ENCODE data around the gene SLC33A1. TPM values are rescaled to one million over a fixed set of nuclear protein-coding genes. Genes with fewer than 3 reads are reported as not detected.
A peak's percentile ranks its signal among the peaks of the same experiment; 100 is the strongest.
"Not testable (repeated sequence)": the region's sequence is repeated elsewhere in the genome, so short reads cannot be mapped to it uniquely, and the experiment has no call there.

SLC33A1 gene
- total RNA-seq, 3 donors from 2014 or later: 14.8 to 19.7 (median 14.9) TPM

- Mint-ChIP-seq H3K27me3 (ENCODE audit: low read depth) (no peaks in the 10 kb centered on the region), H3K36me3 (ENCODE audit: insufficient read depth) (no peaks in the 10 kb centered on the region), H3K9me3 (no peaks in the 10 kb centered on the region), H3K4me1 (ENCODE audit: low read depth) (peaks cover 30% of the 10 kb centered on the region), H3K4me3 (peak overlapping the region; percentile 98)
- DNase-seq: no peak
- ATAC-seq: no peak
Measured at GRCh38 chr3:155871746-155872158, 17.5 kb upstream of the SLC33A1 start.

DNA sequence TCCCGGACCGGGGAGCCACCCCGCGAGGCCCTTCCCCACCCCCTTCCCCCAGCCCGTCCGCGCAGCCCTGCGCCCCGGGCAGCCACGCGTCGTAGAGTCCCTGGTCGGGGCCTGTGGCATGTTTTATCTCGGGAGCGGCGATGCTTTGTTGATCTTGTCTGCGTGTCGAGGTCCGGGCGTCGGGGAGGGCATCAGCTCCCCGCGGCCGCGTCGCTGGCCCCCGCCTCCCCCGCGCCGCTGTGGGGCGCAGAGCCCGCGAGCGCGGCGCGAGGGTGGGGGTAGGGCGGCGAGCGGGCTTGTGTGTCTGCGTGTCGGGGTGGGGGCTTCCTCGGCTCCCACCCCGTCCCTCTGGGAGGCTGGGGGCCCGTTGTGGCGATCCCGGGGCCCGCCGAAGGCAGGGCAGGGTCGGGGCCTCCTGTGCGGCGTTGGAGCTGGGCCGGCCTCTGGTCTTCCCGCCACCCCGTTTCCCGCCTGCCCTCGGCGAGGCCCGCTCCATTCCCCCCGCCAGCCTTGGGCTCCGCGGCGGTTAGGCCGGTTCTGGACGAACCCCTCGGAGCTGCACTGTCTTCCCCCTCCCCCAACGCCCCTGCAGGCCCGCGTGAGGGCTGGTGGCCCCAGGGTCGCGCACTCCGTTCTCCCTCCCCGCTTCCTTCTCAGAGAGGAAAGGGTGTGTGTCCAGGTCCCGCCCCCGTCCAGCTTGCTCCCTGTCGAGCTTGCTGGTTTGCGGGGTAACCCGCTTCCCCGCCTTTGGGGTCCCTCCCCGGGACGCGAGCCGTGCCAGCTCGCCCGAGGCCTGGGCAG is 16.9 kb upstream of the SLC33A1 start:
- Mint-ChIP-seq H3K36me3 (ENCODE audit: insufficient read depth) (no peaks in the 10 kb centered on the region), H3K4me1 (ENCODE audit: low read depth) (peaks cover 28% of the 10 kb centered on the region), H3K27me3 (ENCODE audit: low read depth) (no peaks in the 10 kb centered on the region), H3K4me3 (peak overlapping the region; percentile 98), H3K9me3 (no peaks in the 10 kb centered on the region)
- ATAC-seq (peak; percentile 28 to 29), DNase-seq (peak; percentile 24)

DNA sequence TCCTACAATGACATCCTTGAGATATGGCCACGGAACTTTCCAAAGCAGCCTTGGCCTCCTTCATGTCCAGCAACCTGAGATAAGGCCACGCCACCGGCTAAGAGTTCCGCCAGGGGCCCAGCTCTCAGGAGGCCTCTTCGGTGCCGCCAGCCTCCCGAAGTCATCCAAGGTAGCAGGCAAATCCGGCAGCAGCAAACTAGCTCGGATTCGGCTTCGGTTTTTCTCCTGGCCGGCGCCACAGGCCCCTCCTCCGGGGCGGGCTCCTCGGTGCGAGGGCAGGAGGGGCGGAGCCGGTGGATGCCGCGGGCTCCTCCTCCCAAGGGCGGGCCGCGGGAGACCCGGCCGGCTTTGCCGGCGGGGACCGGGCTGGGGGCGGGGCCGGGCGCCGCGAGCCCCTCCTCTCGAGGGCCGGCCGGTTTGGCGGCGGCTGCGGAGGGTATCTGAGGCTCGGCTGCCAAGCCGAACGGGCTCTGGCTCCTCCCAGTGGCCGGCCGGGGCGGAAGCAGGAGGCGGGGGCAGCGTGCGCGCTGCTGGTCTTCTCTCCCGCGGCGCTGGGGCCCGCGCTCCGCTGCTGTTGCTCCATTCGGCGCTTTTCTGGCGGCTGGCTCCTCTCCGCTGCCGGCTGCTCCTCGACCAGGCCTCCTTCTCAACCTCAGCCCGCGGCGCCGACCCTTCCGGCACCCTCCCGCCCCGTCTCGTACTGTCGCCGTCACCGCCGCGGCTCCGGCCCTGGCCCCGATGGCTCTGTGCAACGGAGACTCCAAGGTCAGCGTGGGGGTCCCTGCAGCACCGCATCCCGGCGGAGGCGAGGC is 16.1 kb upstream of the SLC33A1 start, which contains the start of gene GMPS:
TSS of gene GMPS (plus strand) at position 518 of the 812 bp plus-strand sequence. CDS start at position 739, 221 bp downstream.
- Mint-ChIP-seq H3K4me1 (ENCODE audit: low read depth) (peaks cover 21% of the 10 kb centered on the region), H3K9me3 (no peaks in the 10 kb centered on the region), H3K4me3 (peak within 1 kb of the TSS; percentile 98), H3K36me3 (ENCODE audit: insufficient read depth) (no peaks in the 10 kb centered on the region), H3K27me3 (ENCODE audit: low read depth) (no peaks in the 10 kb centered on the region)
- DNase-seq: peak; percentile 95
- peak; percentile 93 to 94 for ATAC-seq

DNA sequence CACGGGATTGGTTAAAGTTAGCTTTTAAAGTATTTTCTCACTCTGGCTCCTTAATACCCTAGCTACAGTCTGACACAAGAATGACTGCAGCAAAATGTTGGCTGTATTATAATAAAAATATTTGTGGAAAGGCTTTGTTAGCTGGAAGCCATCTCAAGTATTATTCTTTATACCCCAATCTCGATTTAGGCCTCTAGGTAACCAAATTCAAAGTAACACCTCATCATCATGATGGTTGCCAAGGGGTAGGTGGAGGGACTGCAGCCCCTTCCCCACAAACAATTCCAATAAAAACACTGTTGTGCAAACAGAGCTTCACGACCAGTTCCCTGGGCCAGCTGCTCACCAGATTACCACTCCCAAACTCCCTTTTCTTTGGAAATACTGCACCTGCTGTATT is 15.5 kb upstream of the SLC33A1 start:
- H3K4me3 Mint-ChIP-seq: peak overlapping the region; percentile 88
- no peaks in the 10 kb centered on the region for H3K27me3 Mint-ChIP-seq (ENCODE audit: low read depth)
- peaks cover 19% of the 10 kb centered on the region for H3K4me1 Mint-ChIP-seq (ENCODE audit: low read depth)
- no peaks in the 10 kb centered on the region for H3K36me3 Mint-ChIP-seq (ENCODE audit: insufficient read depth)
- no peak for ATAC-seq
- no peak for DNase-seq
- no peaks in the 10 kb centered on the region for H3K9me3 Mint-ChIP-seq

- H3K4me3 Mint-ChIP-seq: no peak overlapping the region
- no peak for DNase-seq
- H3K27me3 Mint-ChIP-seq (ENCODE audit: low read depth): no peaks in the 10 kb centered on the region
- no peaks in the 10 kb centered on the region for H3K9me3 Mint-ChIP-seq
- peaks cover 20% of the 10 kb centered on the region for H3K4me1 Mint-ChIP-seq (ENCODE audit: low read depth)
- no peaks in the 10 kb centered on the region for H3K36me3 Mint-ChIP-seq (ENCODE audit: insufficient read depth)
- ATAC-seq: no peak
Measured at GRCh38 chr3:155863072-155863784, 9.0 kb upstream of the SLC33A1 start.

DNA sequence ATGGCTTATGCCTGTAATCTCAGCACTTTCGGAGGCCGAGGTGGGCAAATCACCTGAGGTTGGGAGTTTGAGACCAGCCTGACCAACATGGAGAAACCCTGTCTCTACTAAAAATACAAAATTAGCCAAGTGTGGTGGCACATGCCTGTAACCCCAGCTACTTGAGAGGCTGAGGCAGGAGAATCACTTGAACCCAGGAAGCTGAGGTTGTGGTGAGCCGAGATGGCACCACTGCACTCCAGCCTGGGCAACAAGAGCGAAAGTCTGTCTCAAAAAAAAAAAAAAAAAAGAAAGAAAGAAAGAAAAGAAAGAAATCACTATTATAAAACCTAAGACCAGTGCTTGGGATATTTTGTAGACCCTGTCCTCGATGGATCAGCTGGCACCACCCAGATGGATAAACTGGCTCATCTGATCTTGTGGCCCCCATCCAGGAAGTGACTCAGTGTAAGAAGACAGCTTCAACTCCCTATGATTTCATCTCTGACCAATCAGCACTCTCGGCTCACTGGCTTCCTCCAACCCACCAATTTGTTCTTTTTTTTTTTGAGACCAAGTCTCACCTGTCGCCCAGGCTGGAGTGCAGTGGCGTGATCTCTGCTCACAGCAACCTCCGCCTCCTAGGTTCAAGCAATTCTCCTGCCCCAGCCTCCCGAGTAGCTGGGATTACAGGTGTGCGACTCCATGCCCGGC is 8.2 kb upstream of the SLC33A1 start:
- ATAC-seq (peak; percentile 63 to 88), DNase-seq (peak; percentile 48)
- not testable (repeated sequence) for H3K36me3 Mint-ChIP-seq (ENCODE audit: insufficient read depth); H3K27me3 Mint-ChIP-seq (ENCODE audit: low read depth); H3K4me3 Mint-ChIP-seq; H3K9me3 Mint-ChIP-seq
- H3K4me1 Mint-ChIP-seq (ENCODE audit: low read depth): peaks cover 20% of the 10 kb centered on the region

DNA sequence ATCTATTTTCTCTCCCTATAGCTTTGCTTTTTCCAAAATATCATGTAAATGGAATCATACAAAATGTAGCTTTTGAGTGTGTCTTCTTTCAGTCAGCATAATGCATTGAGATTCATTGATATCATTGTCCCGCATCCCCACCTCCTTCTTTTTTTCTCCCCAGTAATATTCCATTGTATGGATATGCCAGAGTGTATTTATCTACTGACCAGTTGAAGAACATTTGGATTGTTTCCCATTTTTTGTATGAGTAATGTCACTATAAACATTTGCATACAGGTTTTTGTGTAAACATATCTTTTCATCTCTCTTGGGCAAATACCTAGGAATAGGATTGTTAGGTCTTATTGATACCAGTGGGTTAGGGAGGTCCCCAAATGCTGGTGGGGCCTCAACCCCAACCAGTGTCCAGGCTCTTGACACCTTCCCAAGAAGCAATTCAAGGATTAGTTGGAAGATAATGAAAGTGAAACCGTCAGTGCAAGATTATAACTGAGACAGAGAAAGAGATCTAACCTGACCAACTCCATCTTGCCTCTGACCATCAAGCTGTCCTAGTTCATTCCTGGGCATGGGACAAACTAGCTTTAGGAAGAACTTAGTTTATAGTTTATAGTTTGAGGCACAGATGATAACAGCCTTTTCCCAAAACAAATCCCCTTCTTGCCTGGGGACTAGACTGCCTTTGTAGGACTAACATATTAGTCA is 7.4 kb upstream of the SLC33A1 start:
- no peaks in the 10 kb centered on the region for H3K9me3 Mint-ChIP-seq
- no peaks in the 10 kb centered on the region for H3K36me3 Mint-ChIP-seq (ENCODE audit: insufficient read depth)
- H3K4me3 Mint-ChIP-seq: no peak overlapping the region
- ATAC-seq: no peak
- H3K27me3 Mint-ChIP-seq (ENCODE audit: low read depth): no peaks in the 10 kb centered on the region
- H3K4me1 Mint-ChIP-seq (ENCODE audit: low read depth): peaks cover 20% of the 10 kb centered on the region
- no peak for DNase-seq

- peaks cover 20% of the 10 kb centered on the region for H3K4me1 Mint-ChIP-seq (ENCODE audit: low read depth)
- ATAC-seq; H3K36me3 Mint-ChIP-seq (ENCODE audit: insufficient read depth); H3K4me3 Mint-ChIP-seq; H3K9me3 Mint-ChIP-seq; H3K27me3 Mint-ChIP-seq (ENCODE audit: low read depth); DNase-seq: not testable (repeated sequence)
Measured at GRCh38 chr3:155860424-155860823, 6.2 kb upstream of the SLC33A1 start.

DNA sequence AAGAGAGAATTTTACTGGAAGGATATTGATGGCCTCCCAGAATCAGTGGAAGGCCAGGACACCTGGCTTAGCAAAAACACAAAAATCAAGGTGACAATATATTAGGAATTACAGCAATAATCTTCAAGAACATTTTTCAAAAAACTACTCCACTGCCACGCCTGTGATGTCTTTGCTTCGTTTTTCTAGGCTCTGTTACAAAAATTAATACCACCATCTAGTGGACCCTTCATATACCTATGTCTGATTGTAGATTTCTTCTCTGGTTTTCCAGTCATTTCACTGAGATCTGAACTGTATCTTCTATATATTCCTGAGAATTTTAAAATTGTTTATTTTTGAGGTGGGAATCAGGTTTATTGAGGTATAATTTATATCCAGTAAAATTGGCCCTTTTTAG is 5.6 kb upstream of the SLC33A1 start:
- peaks cover 22% of the 10 kb centered on the region for H3K4me1 Mint-ChIP-seq (ENCODE audit: low read depth)
- no peak for ATAC-seq
- H3K4me3 Mint-ChIP-seq: no peak overlapping the region

GRCh38 chr3:155853214-155854140 is 750 bp downstream of the SLC33A1 start:
- ATAC-seq (peak; percentile 6 to 7), DNase-seq (peak; percentile 15)
- H3K27me3 Mint-ChIP-seq (ENCODE audit: low read depth): no peaks in the 10 kb centered on the region
- peak overlapping the region; percentile 97 for H3K4me3 Mint-ChIP-seq
- peaks cover 41% of the 10 kb centered on the region for H3K4me1 Mint-ChIP-seq (ENCODE audit: low read depth)
- H3K36me3 Mint-ChIP-seq (ENCODE audit: insufficient read depth): peaks cover 15% of the 10 kb centered on the region
- no peaks in the 10 kb centered on the region for H3K9me3 Mint-ChIP-seq

More for the DNA sequence above, 5.6 kb upstream of the SLC33A1 start:
- Mint-ChIP-seq H3K36me3 (ENCODE audit: insufficient read depth) (no peaks in the 10 kb centered on the region), H3K27me3 (ENCODE audit: low read depth) (no peaks in the 10 kb centered on the region), H3K9me3 (no peaks in the 10 kb centered on the region)
- DNase-seq: no peak

GRCh38 chr3:155852341-155852740 is 1.9 kb downstream of the SLC33A1 start:
- ATAC-seq (no peak), DNase-seq (no peak)
- Mint-ChIP-seq H3K9me3 (no peaks in the 10 kb centered on the region), H3K4me1 (ENCODE audit: low read depth) (peaks cover 49% of the 10 kb centered on the region), H3K36me3 (ENCODE audit: insufficient read depth) (peaks cover 20% of the 10 kb centered on the region), H3K4me3 (peak overlapping the region; percentile 97), H3K27me3 (ENCODE audit: low read depth) (no peaks in the 10 kb centered on the region)

- ATAC-seq; H3K27me3 Mint-ChIP-seq (ENCODE audit: low read depth); DNase-seq; H3K9me3 Mint-ChIP-seq: not testable (repeated sequence)
- H3K4me1 Mint-ChIP-seq (ENCODE audit: low read depth): peaks cover 59% of the 10 kb centered on the region
- H3K4me3 Mint-ChIP-seq: peak overlapping the region; percentile 21
- H3K36me3 Mint-ChIP-seq (ENCODE audit: insufficient read depth): peaks cover 23% of the 10 kb centered on the region
Measured at GRCh38 chr3:155849404-155849803, 4.8 kb downstream of the SLC33A1 start.

Data from activated T-cell treated with anti-CD3 and anti-CD28 coated beads, Interleukin-2, amount 50 U/mL, for 4 hours (primary cell).